ENCODE data around the gene ABCF1.

ABCF1 gene

GRCh38 chr6:30616811-30617564 lies 45.7 kb downstream of the ABCF1 start, which contains the start of gene PPP1R10:
Gene PPP1R10 (minus strand): TSS chr6:30617243. CDS start chr6:30609944, 7,299 bp downstream.
- peak within 1 kb of the TSS; percentile 92 for H3K4me3 ChIP-seq (replicated peaks; ENCODE audit: low read depth, low read length)
- peak; percentile 100 for DNase-seq (ENCODE audit: low read depth)
- no peak for TF ChIP-seq CTCF (IDR thresholded peaks at IDR 0.05; ENCODE audit: low read length, missing control alignments)

GRCh38 chr6:30617565-30618269 lies 46.5 kb downstream of the ABCF1 start, which contains the start of gene MRPS18B:
Gene MRPS18B (plus strand): TSS chr6:30617840. CDS start chr6:30617866, 26 bp downstream.
- TF ChIP-seq CTCF (IDR thresholded peaks at IDR 0.05; ENCODE audit: low read length, missing control alignments), result no peak
- DNase-seq (ENCODE audit: low read depth), result peak; percentile 99
- H3K4me3 ChIP-seq (replicated peaks; ENCODE audit: low read depth, low read length), result peak within 1 kb of the TSS; percentile 92

- no peak for DNase-seq (ENCODE audit: low read depth)
- no peak for TF ChIP-seq CTCF (IDR thresholded peaks at IDR 0.05; ENCODE audit: low read length, missing control alignments)
- H3K4me3 ChIP-seq (replicated peaks; ENCODE audit: low read depth, low read length), result peak overlapping the region; percentile 92
Observed at GRCh38 chr6:30618270-30618797, 47.1 kb downstream of the ABCF1 start.

- no peak for DNase-seq (ENCODE audit: low read depth)
- no peak for TF ChIP-seq CTCF (IDR thresholded peaks at IDR 0.05; ENCODE audit: low read length, missing control alignments)
- H3K4me3 ChIP-seq (replicated peaks; ENCODE audit: low read depth, low read length), result no peak overlapping the region
Observed at GRCh38 chr6:30619561-30619960, 48.3 kb downstream of the ABCF1 start.

GRCh38 chr6:30625511-30625910 lies 54.3 kb downstream of the ABCF1 start:
- TF ChIP-seq CTCF (IDR thresholded peaks at IDR 0.05; ENCODE audit: low read length, missing control alignments), result no peak
- no peak for DNase-seq (ENCODE audit: low read depth)
- no peak overlapping the region for H3K4me3 ChIP-seq (replicated peaks; ENCODE audit: low read depth, low read length)

- peak; percentile 35 for TF ChIP-seq CTCF (IDR thresholded peaks at IDR 0.05; ENCODE audit: low read length, missing control alignments)
- DNase-seq (ENCODE audit: low read depth), result peak; percentile 75
- H3K4me3 ChIP-seq (replicated peaks; ENCODE audit: low read depth, low read length), result peak within 1 kb of the TSS; percentile 77
Observed at GRCh38 chr6:30626484-30627366, 55.5 kb downstream of the ABCF1 start, which contains the start of gene ATAT1. Gene ATAT1 (plus strand): TSS chr6:30626874.
